Stimulated activated CD8-positive, alpha-beta memory T cell treated with anti-CD3 and anti-CD28 coated beads, Interleukin-4, amount 100 ng/mL, for 24 hours (primary cell): ENCODE data around the gene SHC2.
"Not testable (repeated sequence)": the region's sequence is repeated elsewhere in the genome, so short reads cannot be mapped to it uniquely, and the experiment has no call there.

Experiments used
- DNase-seq: peaks from one replicate; pipeline ENCODE4 v3.0.0-alpha.2; 2020; ENCODE audit warnings: low read depth

SHC2 gene

GRCh38 chr19:468587-469256, 7.9 kb upstream of the SHC2 start:
- no peak for DNase-seq

- DNase-seq, result no peak
Observed at GRCh38 chr19:467554-467953, 6.7 kb upstream of the SHC2 start.

GRCh38 chr19:465056-465816, 4.4 kb upstream of the SHC2 start:
- no peak for DNase-seq

- DNase-seq, result no peak
Observed at GRCh38 chr19:464208-464545, 3.3 kb upstream of the SHC2 start.

- DNase-seq, result no peak
Observed at GRCh38 chr19:463483-464207, 2.8 kb upstream of the SHC2 start.

- DNase-seq, result no peak
Observed at GRCh38 chr19:461721-462551, 1.1 kb upstream of the SHC2 start.

- peak; percentile 19 for DNase-seq
Observed at GRCh38 chr19:459724-460511, 915 bp downstream of the SHC2 start.

- DNase-seq, result no peak
Observed at GRCh38 chr19:458091-459042, 2.5 kb downstream of the SHC2 start.

GRCh38 chr19:457636-458035, 3.2 kb downstream of the SHC2 start:
- no peak for DNase-seq

GRCh38 chr19:456547-457110, 4.2 kb downstream of the SHC2 start:
- no peak for DNase-seq

GRCh38 chr19:455851-456546, 4.8 kb downstream of the SHC2 start:
- no peak for DNase-seq

GRCh38 chr19:455031-455705, 5.7 kb downstream of the SHC2 start:
- no peak for DNase-seq

- no peak for DNase-seq
Observed at GRCh38 chr19:453606-454005, 7.2 kb downstream of the SHC2 start.

- no peak for DNase-seq
Observed at GRCh38 chr19:452829-453228, 8.0 kb downstream of the SHC2 start.

GRCh38 chr19:450912-451481, 9.8 kb downstream of the SHC2 start:
- DNase-seq, result not testable (repeated sequence)

GRCh38 chr19:449916-450315, 10.9 kb downstream of the SHC2 start:
- no peak for DNase-seq

- DNase-seq, result no peak
Observed at GRCh38 chr19:447816-448560, 12.8 kb downstream of the SHC2 start.

- no peak for DNase-seq
Observed at GRCh38 chr19:447064-447426, 13.8 kb downstream of the SHC2 start.
